Chondrocyte (in vitro differentiated cells): ENCODE data around the gene KLK4. TPM values are rescaled to one million over a fixed set of nuclear protein-coding genes. Genes with fewer than 3 reads are reported as not detected.

ENCODE experiments used
- DNase-seq: peaks from one replicate; pipeline ENCODE4 v3.0.0; 2021; ENCODE audit warnings: mixed read lengths, low spot score
- H3K27ac Mint-ChIP-seq: one replicate; pipeline ENCODE4 v1.8.0; 2021; ENCODE audit warnings: mild to moderate bottlenecking, moderate library complexity, mixed read lengths; ENCODE audit not compliant: unreplicated experiment
- H3K27me3 Mint-ChIP-seq: 2 replicates; pipeline ENCODE4 v1.8.0; 2021; ENCODE audit warnings: low read depth, mixed read lengths
- H3K36me3 Mint-ChIP-seq: 2 replicates; pipeline ENCODE4 v1.8.0; 2021; ENCODE audit warnings: low read depth, mixed read lengths
- H3K4me1 Mint-ChIP-seq: 2 replicates; pipeline ENCODE4 v1.8.0; 2021; ENCODE audit warnings: low read depth, mild to moderate bottlenecking, mixed read lengths
- H3K4me3 Mint-ChIP-seq: one replicate; pipeline ENCODE4 v1.8.0; 2021; ENCODE audit warnings: mild to moderate bottlenecking, moderate library complexity, mixed read lengths; ENCODE audit not compliant: unreplicated experiment
- H3K9me3 Mint-ChIP-seq: 2 replicates; pipeline ENCODE4 v1.8.0; 2021; ENCODE audit warnings: low read depth, mixed read lengths
- total RNA-seq: library from RNA; stranded (reverse); gene quantifications from 3 replicates; pipeline ENCODE4 v1.2.1, GENCODE V29; 2021
- TF ChIP-seq, protein P1 (sequence below): fragments of 200-600 bp; sonication (generic); IDR thresholded peaks from 2 replicates; pipeline ENCODE4 v1.5.0; 2021; ENCODE audit warnings: antibody characterized with exemption, mild to moderate bottlenecking, moderate library complexity

The KLK4 gene
- total RNA-seq, 1 donor from 2014 or later: not detected

DNA sequence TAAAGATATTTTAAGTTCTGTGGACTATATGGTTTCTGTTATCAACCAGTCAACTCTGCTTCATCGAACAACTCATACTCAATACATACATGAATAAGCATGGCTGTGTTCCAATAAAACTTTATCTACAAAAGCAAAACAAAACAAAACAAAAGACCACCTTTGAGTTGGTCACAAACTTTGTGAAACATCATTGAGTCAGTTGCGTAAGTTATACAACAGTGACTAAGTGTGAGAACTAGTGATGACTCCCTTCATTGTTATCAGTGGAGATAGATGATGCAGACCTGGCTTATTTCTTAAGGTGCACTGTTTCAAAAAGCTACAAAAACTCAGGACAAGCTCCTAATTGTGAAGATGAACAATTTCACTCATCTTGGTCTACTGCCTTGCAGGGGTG lies 14.5 kb upstream of the KLK4 start:
- Mint-ChIP-seq H3K4me3 (no peak overlapping the region), H3K27ac (no peak overlapping the region), H3K9me3 (no peaks in the 10 kb centered on the region), H3K36me3 (no peaks in the 10 kb centered on the region), H3K4me1 (no peaks in the 10 kb centered on the region), H3K27me3 (peaks cover 23% of the 10 kb centered on the region)
- no peak for DNase-seq
- TF ChIP-seq, protein P1, sequence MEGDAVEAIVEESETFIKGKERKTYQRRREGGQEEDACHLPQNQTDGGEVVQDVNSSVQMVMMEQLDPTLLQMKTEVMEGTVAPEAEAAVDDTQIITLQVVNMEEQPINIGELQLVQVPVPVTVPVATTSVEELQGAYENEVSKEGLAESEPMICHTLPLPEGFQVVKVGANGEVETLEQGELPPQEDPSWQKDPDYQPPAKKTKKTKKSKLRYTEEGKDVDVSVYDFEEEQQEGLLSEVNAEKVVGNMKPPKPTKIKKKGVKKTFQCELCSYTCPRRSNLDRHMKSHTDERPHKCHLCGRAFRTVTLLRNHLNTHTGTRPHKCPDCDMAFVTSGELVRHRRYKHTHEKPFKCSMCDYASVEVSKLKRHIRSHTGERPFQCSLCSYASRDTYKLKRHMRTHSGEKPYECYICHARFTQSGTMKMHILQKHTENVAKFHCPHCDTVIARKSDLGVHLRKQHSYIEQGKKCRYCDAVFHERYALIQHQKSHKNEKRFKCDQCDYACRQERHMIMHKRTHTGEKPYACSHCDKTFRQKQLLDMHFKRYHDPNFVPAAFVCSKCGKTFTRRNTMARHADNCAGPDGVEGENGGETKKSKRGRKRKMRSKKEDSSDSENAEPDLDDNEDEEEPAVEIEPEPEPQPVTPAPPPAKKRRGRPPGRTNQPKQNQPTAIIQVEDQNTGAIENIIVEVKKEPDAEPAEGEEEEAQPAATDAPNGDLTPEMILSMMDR: no peak

DNA sequence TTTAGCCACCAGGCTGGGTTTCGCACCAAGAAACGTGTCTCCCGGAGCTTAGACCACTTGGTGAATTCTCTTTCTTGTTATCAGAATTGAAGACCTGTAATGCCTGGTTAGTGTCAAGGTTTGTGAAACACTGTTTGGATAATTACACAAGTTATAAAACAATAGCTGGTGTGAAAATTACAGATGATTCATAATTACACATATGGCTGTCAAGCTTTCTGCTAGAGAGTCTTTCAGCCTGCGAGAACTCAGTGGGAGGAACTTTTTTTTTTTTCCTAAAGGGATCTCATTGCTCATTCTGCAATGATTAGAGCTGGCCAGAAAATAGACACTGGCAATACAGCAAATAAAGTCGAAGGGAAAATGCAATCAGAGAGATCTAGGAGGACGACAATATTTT lies 13.4 kb upstream of the KLK4 start:
- DNase-seq: no peak
- Mint-ChIP-seq H3K4me3 (no peak overlapping the region), H3K4me1 (no peaks in the 10 kb centered on the region), H3K36me3 (no peaks in the 10 kb centered on the region), H3K27me3 (peaks cover 31% of the 10 kb centered on the region), H3K27ac (no peak overlapping the region), H3K9me3 (no peaks in the 10 kb centered on the region)
- TF ChIP-seq, protein P1: no peak

DNA sequence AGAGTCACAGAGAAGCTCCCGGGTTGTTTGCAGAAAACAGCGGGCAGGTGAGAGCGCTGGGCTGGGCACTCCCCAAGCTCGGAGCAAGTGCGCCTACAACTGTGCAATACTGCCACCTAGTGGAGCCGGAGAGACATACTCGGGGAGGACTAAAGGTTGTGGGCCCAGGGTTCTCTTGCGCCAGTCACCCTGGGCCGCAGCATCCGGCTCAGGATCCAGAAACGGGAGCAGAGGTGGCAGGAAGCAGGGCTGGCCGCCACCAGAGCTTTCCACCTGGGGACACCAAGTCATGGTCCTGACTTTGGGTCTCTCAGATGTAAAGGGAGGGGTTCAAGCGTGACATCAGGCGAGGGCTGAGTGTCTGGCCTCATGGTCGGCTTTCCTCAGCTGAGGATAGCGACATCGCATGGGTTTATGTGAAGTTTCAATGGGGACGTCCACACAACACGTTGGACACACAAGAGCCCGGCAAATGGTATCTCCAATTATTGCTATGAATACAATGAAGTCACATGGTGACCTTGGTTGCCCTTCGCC lies 11.2 kb upstream of the KLK4 start:
- H3K4me3 Mint-ChIP-seq: no peak overlapping the region
- H3K27me3 Mint-ChIP-seq: peaks cover 35% of the 10 kb centered on the region
- TF ChIP-seq, protein P1: peak; percentile 90
- H3K27ac Mint-ChIP-seq: no peak overlapping the region
- no peak for DNase-seq
- no peaks in the 10 kb centered on the region for H3K9me3 Mint-ChIP-seq
- H3K4me1 Mint-ChIP-seq: no peaks in the 10 kb centered on the region
- no peaks in the 10 kb centered on the region for H3K36me3 Mint-ChIP-seq

DNA sequence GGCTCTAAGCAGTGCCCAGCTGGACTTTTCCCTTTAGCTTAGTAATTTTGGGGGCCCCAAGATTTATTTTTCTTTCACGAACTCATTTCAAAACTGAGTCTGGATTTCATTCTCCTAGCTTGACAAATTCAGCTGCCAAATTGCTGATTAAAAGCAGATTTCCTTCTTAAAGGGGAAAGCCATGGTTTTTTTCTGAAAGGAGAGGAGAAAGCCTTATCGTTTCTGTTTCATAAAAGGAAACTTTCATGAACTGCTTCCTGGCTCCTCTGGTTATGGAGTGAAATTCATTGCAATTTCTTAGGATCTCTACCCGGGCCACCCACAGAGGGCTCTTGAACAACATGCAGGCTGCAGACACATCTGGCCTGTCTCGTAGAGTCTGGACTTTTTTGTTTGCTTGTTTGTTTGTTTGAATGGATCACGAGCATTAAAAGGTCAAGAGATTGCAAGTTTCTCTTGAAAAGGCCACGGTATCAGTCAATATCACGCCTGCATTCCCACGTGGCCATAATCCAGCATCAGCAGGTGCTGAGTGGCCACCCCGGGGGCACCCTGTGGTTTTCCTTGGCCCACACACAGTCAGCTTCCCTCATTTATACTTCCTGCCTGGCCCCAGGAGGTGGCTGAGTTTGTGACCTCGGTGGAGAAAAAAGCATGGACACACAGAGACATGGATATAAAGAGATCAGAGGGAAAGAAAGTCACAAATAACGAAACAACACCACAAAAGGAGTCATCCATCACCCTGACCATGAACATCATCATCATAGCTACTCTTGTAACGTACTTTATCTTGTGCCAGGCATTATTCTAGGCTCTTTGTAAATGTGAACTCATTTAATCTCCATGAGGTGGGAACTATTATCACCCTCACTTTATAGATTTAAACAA lies 10.5 kb upstream of the KLK4 start:
- H3K4me1 Mint-ChIP-seq: no peaks in the 10 kb centered on the region
- no peak overlapping the region for H3K27ac Mint-ChIP-seq
- H3K27me3 Mint-ChIP-seq: peaks cover 37% of the 10 kb centered on the region
- no peaks in the 10 kb centered on the region for H3K36me3 Mint-ChIP-seq
- no peak overlapping the region for H3K4me3 Mint-ChIP-seq
- H3K9me3 Mint-ChIP-seq: no peaks in the 10 kb centered on the region
- TF ChIP-seq, protein P1: no peak
- no peak for DNase-seq

DNA sequence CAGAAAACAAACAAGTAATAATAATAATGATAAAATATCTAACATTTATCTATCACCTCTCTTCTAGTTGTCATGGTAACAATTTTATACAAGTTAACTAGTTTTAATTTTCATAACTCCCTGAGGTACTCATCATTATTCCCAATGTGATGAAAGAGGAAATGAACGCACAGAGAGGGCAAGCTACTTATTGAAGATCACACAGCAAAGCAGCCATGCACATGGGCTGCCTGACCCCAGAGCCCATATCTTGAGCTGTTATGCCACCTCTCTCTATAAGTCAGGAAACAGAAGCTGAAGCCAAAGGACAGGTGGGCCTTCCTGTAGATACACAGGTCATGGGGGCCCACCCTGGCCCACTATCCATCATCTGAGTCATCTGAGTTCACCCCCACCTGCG lies 4.9 kb upstream of the KLK4 start:
- H3K27me3 Mint-ChIP-seq: peaks cover 38% of the 10 kb centered on the region
- H3K4me3 Mint-ChIP-seq: no peak overlapping the region
- no peak for DNase-seq
- no peaks in the 10 kb centered on the region for H3K36me3 Mint-ChIP-seq
- no peak overlapping the region for H3K27ac Mint-ChIP-seq
- TF ChIP-seq, protein P1: no peak
- H3K9me3 Mint-ChIP-seq: no peaks in the 10 kb centered on the region
- no peaks in the 10 kb centered on the region for H3K4me1 Mint-ChIP-seq
